Activated naive CD4-positive, alpha-beta T cell treated with anti-CD3 and anti-CD28 coated beads, Interleukin-2, amount 50 U/mL, for 24 hours (primary cell): ENCODE data around the gene RNF112.

Source experiments
- H3K27ac Mint-ChIP-seq: one replicate; pipeline ENCODE4 v1.8.0; 2021; ENCODE audit warnings: mild to moderate bottlenecking, mixed read lengths
- H3K27me3 Mint-ChIP-seq: one replicate; pipeline ENCODE4 v1.8.0; 2021; ENCODE audit warnings: mixed read lengths
- H3K36me3 Mint-ChIP-seq: one replicate; pipeline ENCODE4 v1.8.0; 2021; ENCODE audit warnings: mixed read lengths
- H3K4me1 Mint-ChIP-seq: one replicate; pipeline ENCODE4 v1.8.0; 2021; ENCODE audit warnings: mixed read lengths
- H3K4me3 Mint-ChIP-seq: one replicate; pipeline ENCODE4 v1.8.0; 2021; ENCODE audit warnings: mild to moderate bottlenecking, mixed read lengths
- H3K9me3 Mint-ChIP-seq: one replicate; pipeline ENCODE4 v1.8.0; 2021; ENCODE audit warnings: mixed read lengths

RNF112 gene

DNA sequence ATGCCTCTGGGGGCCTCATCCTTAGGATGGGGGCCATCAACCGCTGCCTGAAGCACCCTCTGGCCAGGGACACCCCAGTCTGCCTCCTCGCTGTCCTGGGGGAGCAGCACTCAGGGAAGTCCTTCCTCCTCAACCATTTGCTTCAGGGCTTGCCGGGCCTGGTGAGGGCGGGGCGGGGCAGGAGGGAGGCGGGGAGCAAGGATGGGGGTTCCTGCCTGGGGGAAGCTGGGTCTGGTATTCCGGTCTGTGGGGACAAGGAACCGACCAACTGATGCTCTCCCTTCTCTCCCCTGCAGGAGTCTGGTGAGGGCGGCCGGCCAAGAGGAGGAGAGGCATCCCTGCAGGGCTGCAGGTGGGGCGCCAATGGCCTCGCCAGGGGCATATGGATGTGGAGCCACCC is 2.0 kb downstream of the RNF112 start:
- H3K27me3 Mint-ChIP-seq = no peaks in the 10 kb centered on the region
- no peaks in the 10 kb centered on the region for H3K36me3 Mint-ChIP-seq
- H3K9me3 Mint-ChIP-seq = no peaks in the 10 kb centered on the region
- H3K4me3 Mint-ChIP-seq = no peak overlapping the region
- no peak overlapping the region for H3K27ac Mint-ChIP-seq
- H3K4me1 Mint-ChIP-seq = no peaks in the 10 kb centered on the region

DNA sequence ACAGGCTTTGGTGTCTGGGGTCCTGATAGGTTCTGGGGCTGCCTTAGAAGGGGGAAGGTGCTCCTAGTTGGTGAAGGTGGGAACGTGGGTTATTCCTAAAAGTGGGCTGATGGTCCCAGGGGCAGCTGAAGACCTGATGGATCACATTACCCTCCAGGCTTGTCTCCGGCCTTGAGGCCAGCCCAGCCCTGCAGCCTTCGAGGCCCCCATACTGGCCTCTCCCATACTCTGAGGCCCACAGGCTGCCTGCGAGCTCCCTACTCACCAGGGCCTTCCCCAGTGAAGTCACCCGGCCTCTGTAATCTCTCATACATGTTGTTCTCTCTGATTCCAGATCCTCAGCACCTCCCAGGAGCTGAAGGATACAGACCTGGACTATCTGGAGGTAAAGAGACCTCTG is 2.7 kb downstream of the RNF112 start:
- no peak overlapping the region for H3K4me3 Mint-ChIP-seq
- no peaks in the 10 kb centered on the region for H3K9me3 Mint-ChIP-seq
- no peaks in the 10 kb centered on the region for H3K27me3 Mint-ChIP-seq
- no peaks in the 10 kb centered on the region for H3K4me1 Mint-ChIP-seq
- H3K36me3 Mint-ChIP-seq = no peaks in the 10 kb centered on the region
- no peak overlapping the region for H3K27ac Mint-ChIP-seq

DNA sequence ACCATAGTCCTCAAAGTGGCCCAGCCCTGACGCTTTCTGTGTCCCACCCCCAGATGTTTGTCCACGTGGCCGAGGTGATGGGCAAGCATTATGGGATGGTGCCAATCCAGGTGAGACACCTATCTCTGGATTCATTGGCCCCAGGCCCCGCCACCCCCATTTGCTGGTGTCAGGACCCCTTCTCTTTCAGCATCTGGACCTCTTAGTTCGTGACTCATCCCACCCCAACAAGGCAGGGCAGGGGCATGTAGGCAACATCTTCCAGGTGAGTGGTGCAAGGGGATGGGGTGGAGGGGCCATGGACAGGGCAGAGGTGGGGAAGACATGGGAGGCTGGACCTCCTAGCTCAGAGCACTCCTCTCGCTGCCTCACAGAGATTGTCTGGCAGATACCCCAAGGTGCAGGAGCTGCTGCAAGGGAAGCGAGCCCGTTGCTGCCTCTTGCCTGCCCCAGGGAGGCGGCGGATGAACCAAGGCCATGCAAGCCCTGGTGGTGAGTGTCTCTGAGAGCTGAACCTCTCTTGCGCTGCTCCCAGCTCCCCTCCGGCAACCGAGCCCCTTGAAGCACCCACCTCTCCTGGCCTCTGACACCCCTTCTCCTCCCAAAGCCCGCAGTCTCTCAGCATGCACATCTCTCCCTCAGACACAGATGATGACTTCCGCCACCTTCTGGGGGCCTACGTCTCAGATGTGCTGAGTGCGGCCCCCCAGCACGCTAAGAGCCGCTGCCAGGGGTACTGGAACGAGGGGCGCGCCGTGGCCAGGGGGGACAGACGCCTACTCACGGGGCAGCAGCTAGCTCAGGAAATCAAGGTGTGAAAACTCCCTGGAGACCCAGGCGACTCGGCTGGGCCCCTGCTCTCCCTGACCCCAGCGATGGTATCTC is 3.6 kb downstream of the RNF112 start:
- H3K4me1 Mint-ChIP-seq = no peaks in the 10 kb centered on the region
- no peak overlapping the region for H3K27ac Mint-ChIP-seq
- H3K27me3 Mint-ChIP-seq = no peaks in the 10 kb centered on the region
- no peaks in the 10 kb centered on the region for H3K36me3 Mint-ChIP-seq
- no peaks in the 10 kb centered on the region for H3K9me3 Mint-ChIP-seq
- H3K4me3 Mint-ChIP-seq = no peak overlapping the region

DNA sequence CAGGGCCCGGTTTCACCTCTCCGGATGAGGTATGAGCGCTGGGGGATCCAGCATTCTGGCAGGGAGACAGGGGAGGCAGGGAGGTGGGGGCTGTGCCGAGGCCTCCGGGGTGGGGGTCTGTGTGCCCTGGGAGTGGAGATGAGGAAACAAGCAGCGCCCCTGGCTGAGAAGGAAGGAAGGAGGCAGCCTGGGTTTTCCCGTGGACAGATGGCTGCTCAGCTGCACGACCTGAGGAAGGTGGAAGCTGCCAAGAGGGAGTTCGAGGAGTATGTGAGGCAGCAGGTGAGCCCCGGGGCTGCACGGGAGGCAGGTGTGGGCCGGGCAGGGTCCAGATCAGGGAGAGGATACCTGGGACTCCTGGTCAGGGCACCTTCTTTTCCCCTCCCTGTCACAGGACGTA is 4.3 kb downstream of the RNF112 start:
- Mint-ChIP-seq H3K4me1 (no peaks in the 10 kb centered on the region), H3K27ac (no peak overlapping the region), H3K9me3 (no peaks in the 10 kb centered on the region), H3K36me3 (no peaks in the 10 kb centered on the region), H3K27me3 (no peaks in the 10 kb centered on the region), H3K4me3 (no peak overlapping the region)

DNA sequence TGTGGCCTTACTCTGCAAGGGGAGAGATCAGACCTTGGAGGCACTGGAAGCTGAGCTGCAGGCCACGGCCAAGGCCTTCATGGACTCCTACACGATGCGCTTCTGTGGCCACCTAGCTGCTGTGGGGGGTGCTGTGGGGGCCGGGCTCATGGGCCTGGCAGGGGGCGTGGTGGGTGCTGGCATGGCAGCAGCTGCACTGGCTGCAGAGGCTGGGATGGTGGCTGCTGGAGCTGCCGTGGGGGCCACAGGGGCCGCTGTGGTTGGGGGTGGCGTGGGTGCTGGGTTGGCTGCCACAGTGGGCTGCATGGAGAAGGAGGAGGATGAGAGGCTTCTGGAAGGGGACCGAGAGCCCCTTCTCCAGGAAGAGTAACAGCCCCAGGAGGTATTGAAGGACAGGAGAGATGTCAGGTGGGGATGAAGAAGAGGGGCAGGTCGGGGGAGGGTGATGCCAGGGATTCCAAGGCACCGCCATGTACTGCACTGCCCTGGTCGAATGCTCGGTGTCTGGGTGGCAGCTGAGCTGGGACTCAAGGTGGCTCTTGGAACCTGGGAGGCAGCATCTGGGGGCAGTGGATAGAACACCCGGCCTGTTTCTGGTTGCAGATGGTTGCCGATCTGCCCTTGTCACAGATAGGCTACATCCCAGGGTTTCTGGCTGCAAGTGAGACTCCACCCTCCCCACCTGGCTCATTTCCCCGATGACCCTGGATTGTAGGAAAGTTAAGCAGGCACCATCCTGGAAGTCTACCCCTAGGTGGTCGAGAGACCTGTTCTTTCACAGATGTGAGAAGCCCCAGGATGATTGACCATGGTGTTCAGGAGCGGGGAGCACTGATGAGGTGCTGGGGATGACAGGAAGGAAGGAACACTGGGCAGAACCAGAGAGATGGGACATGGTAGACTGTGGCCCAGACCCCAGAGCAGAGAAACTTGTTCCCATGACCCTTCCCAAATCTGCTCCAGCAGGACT is 5.1 kb downstream of the RNF112 start:
- Mint-ChIP-seq H3K36me3 (no peaks in the 10 kb centered on the region), H3K4me3 (no peak overlapping the region), H3K27ac (no peak overlapping the region), H3K27me3 (no peaks in the 10 kb centered on the region), H3K9me3 (no peaks in the 10 kb centered on the region), H3K4me1 (no peaks in the 10 kb centered on the region)

DNA sequence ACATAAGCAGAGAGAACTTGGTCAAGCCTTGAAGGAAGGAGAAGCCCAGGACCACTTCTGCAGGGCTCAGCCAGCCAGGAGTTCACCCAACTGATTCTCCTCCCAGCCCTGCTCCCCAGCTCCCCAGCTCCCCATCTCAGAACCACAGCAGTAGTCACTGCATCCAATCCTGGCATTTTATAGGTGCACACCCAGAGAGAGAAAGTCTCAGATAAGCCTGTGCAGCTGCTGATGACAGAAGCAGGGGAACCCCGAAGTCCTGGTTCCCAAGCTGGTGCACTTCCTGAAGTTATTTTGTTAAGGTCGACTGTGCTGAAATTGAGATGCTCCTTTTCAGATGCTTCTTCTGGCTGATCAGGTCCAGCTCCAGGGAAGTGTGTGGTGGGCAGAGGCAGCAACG is 6.6 kb downstream of the RNF112 start:
- no peak overlapping the region for H3K27ac Mint-ChIP-seq
- no peaks in the 10 kb centered on the region for H3K27me3 Mint-ChIP-seq
- no peak overlapping the region for H3K4me3 Mint-ChIP-seq
- no peaks in the 10 kb centered on the region for H3K9me3 Mint-ChIP-seq
- H3K4me1 Mint-ChIP-seq = no peaks in the 10 kb centered on the region
- no peaks in the 10 kb centered on the region for H3K36me3 Mint-ChIP-seq

DNA sequence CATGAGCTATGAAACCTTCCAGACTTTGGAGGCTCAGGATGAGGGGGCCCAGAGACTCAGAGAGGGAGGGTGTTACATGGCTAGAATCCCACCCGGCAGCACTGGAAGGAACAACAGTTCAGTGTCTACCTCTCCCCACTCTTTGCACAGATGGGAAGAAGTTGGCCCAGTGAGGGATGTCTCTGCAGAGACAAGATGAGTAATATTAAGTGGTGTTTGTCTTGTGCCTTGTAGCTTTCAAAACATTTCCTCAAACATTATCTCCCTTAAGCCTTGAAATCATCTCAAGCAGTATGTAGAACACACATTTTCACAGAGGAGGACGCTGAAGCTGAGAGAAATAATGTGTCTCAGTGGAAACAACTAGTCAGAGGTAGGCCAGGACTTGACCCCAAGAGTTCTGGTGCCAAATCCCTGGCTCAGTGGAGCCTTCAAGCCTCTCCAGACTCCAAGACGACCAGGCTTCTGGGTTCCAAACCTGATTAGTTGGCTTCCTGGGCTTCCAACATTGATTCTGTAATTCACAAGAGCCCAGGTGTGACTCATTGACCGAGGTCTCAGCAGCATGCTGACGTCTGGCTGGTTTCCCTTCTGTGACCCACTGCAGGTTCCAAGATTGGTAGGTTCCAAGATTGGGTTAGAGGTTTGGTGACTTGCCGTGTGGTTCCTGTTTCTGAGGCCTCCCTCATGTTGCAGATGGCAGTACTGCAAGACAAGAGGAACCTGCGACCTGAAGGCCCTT is 7.4 kb downstream of the RNF112 start:
- H3K27ac Mint-ChIP-seq = no peak overlapping the region
- no peaks in the 10 kb centered on the region for H3K27me3 Mint-ChIP-seq
- no peaks in the 10 kb centered on the region for H3K4me1 Mint-ChIP-seq
- no peak overlapping the region for H3K4me3 Mint-ChIP-seq
- no peaks in the 10 kb centered on the region for H3K36me3 Mint-ChIP-seq
- H3K9me3 Mint-ChIP-seq = no peaks in the 10 kb centered on the region

DNA sequence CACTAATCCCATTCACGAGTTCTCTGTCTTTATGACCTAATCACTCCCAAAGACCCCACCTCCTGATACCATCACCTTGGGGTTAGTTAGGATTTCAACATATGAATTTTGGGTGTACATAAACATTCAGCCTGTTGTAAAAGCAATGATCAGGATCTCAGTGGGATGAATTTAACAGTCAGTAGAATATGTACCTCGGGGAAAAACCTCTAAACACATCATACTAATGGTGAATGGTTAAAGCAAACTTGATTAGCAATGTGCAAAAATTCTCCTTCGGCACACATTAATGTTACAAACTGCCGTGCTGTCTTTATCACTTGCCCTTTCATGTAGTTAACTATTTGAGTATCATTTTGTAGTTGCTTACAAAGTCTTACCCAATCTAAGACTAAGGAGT is 10.2 kb downstream of the RNF112 start:
- Mint-ChIP-seq H3K27me3 (no peaks in the 10 kb centered on the region), H3K9me3 (no peaks in the 10 kb centered on the region), H3K4me1 (no peaks in the 10 kb centered on the region), H3K36me3 (no peaks in the 10 kb centered on the region), H3K4me3 (no peak overlapping the region), H3K27ac (no peak overlapping the region)

DNA sequence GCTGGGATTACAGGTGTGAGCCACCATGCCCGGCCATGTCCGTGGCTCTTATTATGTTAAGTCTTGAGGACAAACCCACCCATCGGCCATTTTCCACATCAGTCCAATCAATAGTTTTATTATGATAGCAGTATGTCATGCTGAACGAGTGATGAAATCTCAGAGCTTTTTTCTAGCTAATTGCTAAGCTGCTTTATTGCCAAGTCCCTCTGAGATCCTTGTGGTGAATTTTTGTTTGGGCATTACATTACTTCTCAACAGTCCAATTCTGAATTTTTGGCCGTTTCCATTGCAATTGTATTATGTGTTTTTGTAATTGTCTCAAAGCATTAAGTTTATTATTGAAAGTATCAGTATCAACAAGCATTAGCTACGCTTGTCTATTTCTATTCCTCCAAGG is 10.9 kb downstream of the RNF112 start:
- Mint-ChIP-seq H3K36me3 (no peaks in the 10 kb centered on the region), H3K9me3 (no peaks in the 10 kb centered on the region)

DNA sequence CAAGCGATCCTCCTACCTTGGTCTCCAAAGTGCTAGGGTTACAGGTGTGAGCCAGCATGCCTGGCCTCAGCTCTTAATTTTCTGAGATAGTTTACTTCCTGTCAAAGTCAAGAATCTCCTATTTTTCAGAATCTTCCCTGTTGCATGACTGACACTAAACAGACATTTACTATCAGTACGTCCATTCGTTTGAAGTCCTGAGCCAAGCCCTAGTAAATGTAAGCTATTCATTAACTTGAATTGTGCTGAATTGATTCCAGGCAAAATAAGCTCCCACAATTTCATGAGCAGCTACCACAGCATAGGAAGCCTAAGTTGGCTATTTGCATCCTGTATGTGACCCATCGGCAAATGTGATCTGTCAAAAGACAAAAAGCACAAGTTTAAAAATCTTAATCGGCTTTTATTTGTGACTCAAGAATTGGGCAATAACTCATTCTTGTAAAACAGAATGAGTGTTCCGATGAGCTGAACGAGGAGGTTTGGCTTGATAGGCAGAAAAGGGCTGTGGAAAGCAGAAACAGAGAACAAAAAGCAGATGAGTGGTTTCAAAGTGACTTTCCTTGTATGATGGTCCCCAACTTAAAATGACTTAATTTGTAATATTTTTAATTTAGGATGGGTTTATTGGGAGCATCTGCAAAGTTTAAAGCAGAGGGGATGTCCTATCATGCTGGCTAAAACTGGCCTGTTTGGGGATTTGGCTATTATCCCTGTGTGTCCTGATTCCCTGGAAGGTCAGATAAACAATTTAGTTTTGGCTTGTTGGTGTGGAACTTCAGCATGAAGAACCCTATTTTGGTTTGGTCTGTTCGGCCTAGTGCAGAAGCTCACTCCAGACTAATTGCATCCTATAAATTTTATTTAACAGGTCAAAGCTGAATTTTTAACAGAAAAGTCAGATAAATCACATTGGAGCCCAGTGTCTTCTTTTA is 14.2 kb downstream of the RNF112 start:
- Mint-ChIP-seq H3K4me3 (no peak overlapping the region), H3K4me1 (no peaks in the 10 kb centered on the region), H3K36me3 (no peaks in the 10 kb centered on the region), H3K27ac (no peak overlapping the region), H3K9me3 (no peaks in the 10 kb centered on the region), H3K27me3 (peaks cover 2% of the 10 kb centered on the region)

More for the DNA sequence above, 10.9 kb downstream of the RNF112 start:
- no peaks in the 10 kb centered on the region for H3K27me3 Mint-ChIP-seq
- H3K4me3 Mint-ChIP-seq = no peak overlapping the region
- H3K4me1 Mint-ChIP-seq = no peaks in the 10 kb centered on the region
- no peak overlapping the region for H3K27ac Mint-ChIP-seq

DNA sequence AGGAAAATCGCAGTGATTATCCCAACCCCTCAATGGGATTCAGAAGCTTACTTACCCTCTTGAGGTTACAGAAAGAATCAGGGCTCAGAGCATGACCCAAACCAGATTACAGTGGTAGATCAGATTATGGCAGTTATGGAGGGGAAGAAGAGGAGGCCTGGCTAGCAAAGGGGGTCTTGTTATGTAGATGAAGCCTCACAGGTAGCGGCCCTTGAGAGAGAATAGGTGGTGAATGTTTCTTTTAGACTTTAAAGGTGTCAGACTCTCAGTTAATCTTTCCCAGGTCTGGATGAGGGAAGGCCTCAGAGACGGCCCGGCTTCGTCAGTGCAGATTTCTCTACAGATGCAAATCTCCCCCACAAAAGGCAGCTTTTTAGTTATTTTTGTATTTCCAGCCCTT is 15.6 kb downstream of the RNF112 start:
- peaks cover 2% of the 10 kb centered on the region for H3K27me3 Mint-ChIP-seq
- H3K27ac Mint-ChIP-seq = no peak overlapping the region
- H3K4me1 Mint-ChIP-seq = no peaks in the 10 kb centered on the region
- H3K36me3 Mint-ChIP-seq = no peaks in the 10 kb centered on the region
- no peaks in the 10 kb centered on the region for H3K9me3 Mint-ChIP-seq
- no peak overlapping the region for H3K4me3 Mint-ChIP-seq

DNA sequence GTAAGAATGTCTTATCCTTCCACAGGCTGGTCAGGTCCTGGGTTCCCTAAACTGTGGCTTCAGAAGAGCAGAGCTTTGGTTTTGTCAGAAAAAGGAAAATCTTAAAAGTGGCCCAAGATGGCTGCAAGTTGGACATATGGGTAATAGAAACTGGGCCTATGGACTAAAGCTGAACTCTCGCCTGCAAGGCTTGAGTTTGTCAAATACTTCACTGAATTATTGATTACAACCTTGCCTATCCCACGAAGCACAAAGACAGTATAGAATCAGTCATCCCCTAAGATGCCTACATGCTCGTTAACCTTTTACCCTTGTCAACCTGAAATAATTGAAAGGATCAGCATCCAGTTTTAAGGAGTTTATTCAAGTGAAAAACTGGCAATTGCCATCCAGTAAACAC is 20.7 kb downstream of the RNF112 start:
- Mint-ChIP-seq H3K4me3 (no peak overlapping the region), H3K27me3 (peaks cover 2% of the 10 kb centered on the region), H3K4me1 (no peaks in the 10 kb centered on the region), H3K9me3 (no peaks in the 10 kb centered on the region), H3K36me3 (no peaks in the 10 kb centered on the region), H3K27ac (no peak overlapping the region)

DNA sequence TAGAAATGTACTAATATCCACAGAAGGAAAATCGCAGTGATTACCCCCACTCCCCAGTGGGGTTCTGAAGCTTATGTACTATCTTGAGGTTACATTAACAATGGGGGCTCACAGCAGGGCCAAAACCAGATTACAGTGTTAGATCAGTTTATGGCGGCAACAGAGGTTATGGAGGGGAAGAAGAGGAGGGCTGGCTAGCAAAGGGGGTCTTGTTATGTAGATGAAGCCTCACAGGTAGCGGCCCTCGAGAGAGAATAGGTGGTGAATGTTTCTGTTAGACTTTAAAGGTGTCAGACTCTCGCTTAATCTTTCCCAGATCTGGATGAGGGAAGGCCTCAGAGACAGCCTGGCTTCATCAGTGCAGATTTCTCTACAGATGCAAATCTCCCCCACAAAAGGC is 22.2 kb downstream of the RNF112 start:
- Mint-ChIP-seq H3K4me1 (no peaks in the 10 kb centered on the region), H3K36me3 (no peaks in the 10 kb centered on the region), H3K4me3 (no peak overlapping the region), H3K27me3 (peaks cover 2% of the 10 kb centered on the region), H3K27ac (no peak overlapping the region), H3K9me3 (no peaks in the 10 kb centered on the region)

DNA sequence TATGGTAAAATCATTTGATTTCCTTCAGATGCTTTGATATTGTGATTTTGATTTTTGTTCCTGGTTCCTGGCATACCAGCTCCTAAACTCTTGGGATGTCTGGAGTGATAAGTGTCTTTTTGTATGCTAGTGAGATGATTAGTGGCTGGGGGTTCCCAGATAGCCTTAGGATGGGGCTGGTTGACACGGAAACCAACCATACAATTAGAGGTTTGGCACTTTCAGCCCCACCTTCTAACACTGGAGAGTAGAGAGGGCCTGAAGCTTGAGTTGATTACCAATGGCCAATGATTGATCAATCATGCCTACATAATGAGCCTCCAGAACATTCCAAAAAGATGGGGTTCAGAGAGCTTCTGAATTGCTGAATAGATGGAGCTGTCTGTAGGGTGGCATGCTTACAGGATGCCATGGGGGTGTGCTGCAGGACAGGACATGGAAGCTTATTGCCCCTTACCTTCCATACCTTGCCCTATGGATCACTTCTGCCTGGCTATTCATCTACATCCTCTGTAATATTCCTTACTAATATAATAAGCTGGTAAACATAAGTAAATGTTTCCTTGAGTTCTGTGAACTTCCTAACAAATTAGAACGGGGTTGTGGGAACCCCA is 22.8 kb downstream of the RNF112 start:
- Mint-ChIP-seq H3K27me3 (peaks cover 2% of the 10 kb centered on the region), H3K36me3 (no peaks in the 10 kb centered on the region), H3K9me3 (no peaks in the 10 kb centered on the region), H3K4me3 (no peak overlapping the region), H3K4me1 (no peaks in the 10 kb centered on the region), H3K27ac (peak overlapping the region; percentile 20)
